K562 (cell line): ENCODE data around the gene TMEM132E. TPM values are rescaled to one million over a fixed set of nuclear protein-coding genes. Genes with fewer than 3 reads are reported as not detected.

Source experiments
- ATAC-seq: fragments of 200-7000 bp; cut with Tn5 transposase; 3 replicates; pipeline ENCODE4 v1.9.1; 2020; ENCODE audit warnings: moderate library complexity
- BruUV-seq: library from RNA; stranded (reverse); fragments of 400-500 nt; replicated peaks from 2 replicates; lab custom pipeline; 2021; lab: Mats Ljungman, UMichigan
- CTCF ChIA-PET: fragments of 300-600 bp; formaldehyde crosslinking; extraction: SDS; loops from one replicate; lab custom pipeline; 2021; ENCODE audit warnings: low intra/inter-chr PET ratio; lab: Yijun Ruan, JAX
- POLR2A ChIA-PET: fragments of 300-600, 350-650 bp; sonication (Branson Sonifier 250); formaldehyde crosslinking; extraction: SDS; loops from one replicate; lab custom pipeline; 2021; ENCODE audit warnings: antibody characterized with exemption, inconsistent platforms; lab: Yijun Ruan, JAX
- DNase-seq, 4 experiments: peaks; one replicate each; pipeline versions ENCODE4 v3.0.0 to v3.0.0-alpha.2; 2011 to 2018; ENCODE audit warnings: low spot score in 3 of 4, mixed read lengths in 3 of 4; ENCODE audit errors: extremely low read depth in 1 of 4
- FAIRE-seq: peaks from 2 replicates; lab custom pipeline; 2011; peaks lifted over from hg19 to GRCh38; lab: Jason Lieb, UNC
- H2AFZ ChIP-seq: 2 replicates; pipeline ENCODE4 v1.6.0; 2011; ENCODE audit warnings: low read depth, low read length, control low read depth, inconsistent platforms
- H3K27ac ChIP-seq: fragments of 200-600 bp; 3 replicates; pipeline ENCODE4 v1.8.0; 2011; ENCODE audit warnings: low read depth, mild to moderate bottlenecking, control low read depth, inconsistent platforms, low read length, moderate library complexity, mixed read lengths; ENCODE audit errors: extremely low read depth
- H3K27me3 ChIP-seq, 2 experiments: fragments of 300-600 bp in 1 of 2; 2 replicates in 1 of 2; 3 replicates in 1 of 2; pipeline versions ENCODE4 v1.6.0 to v1.8.0; 2011; ENCODE audit warnings: inconsistent platforms in 2 of 2, low read length in 2 of 2, mild to moderate bottlenecking in 1 of 2, mixed read lengths in 1 of 2, moderate library complexity in 1 of 2; ENCODE audit not compliant: control insufficient read depth in 2 of 2, insufficient read depth in 2 of 2
- H3K36me3 ChIP-seq: fragments of 300-600 bp; 3 replicates; pipeline ENCODE4 v1.8.0; 2011; ENCODE audit warnings: mild to moderate bottlenecking, low read length, inconsistent platforms; ENCODE audit not compliant: control insufficient read depth, insufficient read depth
- H3K4me1 ChIP-seq, 2 experiments: fragments of 200-600 bp in 1 of 2; replicated peaks in 1 of 2; 2 replicates in 1 of 2; 3 replicates in 1 of 2; pipeline versions ENCODE4 v1.5.1 to v1.8.0; 2011; ENCODE audit warnings: inconsistent platforms in 2 of 2, low read length in 2 of 2, mild to moderate bottlenecking in 1 of 2, mixed read lengths in 1 of 2, moderate library complexity in 1 of 2; ENCODE audit not compliant: control insufficient read depth in 2 of 2, insufficient read depth in 2 of 2
- H3K4me2 ChIP-seq: 2 replicates; pipeline ENCODE4 v1.6.1; 2011; ENCODE audit warnings: low read length, control low read depth, inconsistent platforms, mixed read lengths; ENCODE audit not compliant: insufficient read depth
- H3K4me3 ChIP-seq: fragments of 200-600 bp; sonication (generic), shearing (Covaris generic); 2 replicates; pipeline ENCODE4 v1.5.1; 2016; ENCODE audit warnings: control low read depth, inconsistent platforms
- H3K79me2 ChIP-seq: fragments of 200-600 bp; 3 replicates; pipeline ENCODE4 v1.8.0; 2011; ENCODE audit warnings: low read length, inconsistent platforms; ENCODE audit not compliant: control insufficient read depth, insufficient read depth
- H3K9ac ChIP-seq, 2 experiments: 2 replicates each; pipeline versions ENCODE4 v1.6.0 to v1.6.1; 2011; ENCODE audit warnings: low read depth in 2 of 2, low read length in 2 of 2, control low read depth in 1 of 2, inconsistent platforms in 1 of 2, mild to moderate bottlenecking in 1 of 2, mixed read lengths in 1 of 2; ENCODE audit not compliant: insufficient read depth in 1 of 2
- H3K9me1 ChIP-seq: one replicate; pipeline ENCODE4 v1.6.0; 2011; ENCODE audit warnings: inconsistent platforms, mild to moderate bottlenecking, low read length, moderate library complexity; ENCODE audit not compliant: control insufficient read depth, insufficient read depth
- H3K9me3 ChIP-seq: replicated peaks from 2 replicates; pipeline ENCODE4 v1.5.1; 2011; ENCODE audit warnings: low read depth, low read length, inconsistent platforms; ENCODE audit not compliant: control insufficient read depth, insufficient read depth
- H4K20me1 ChIP-seq: replicated peaks from 2 replicates; pipeline ENCODE4 v1.6.1; 2011; ENCODE audit warnings: low read length, inconsistent platforms, mixed read lengths; ENCODE audit not compliant: control insufficient read depth, insufficient read depth
- AFF4 ChIP-seq: sonication (generic); formaldehyde crosslinking; IDR thresholded peaks from 2 replicates; pipeline ENCODE4 v1.8.0; 2023; ENCODE audit warnings: mild to moderate bottlenecking, missing genetic modification reagents
- HNRNPUL1 ChIP-seq: fragments of 200-400 bp; formaldehyde crosslinking; IDR thresholded peaks from 2 replicates; pipeline ENCODE4 v1.6.1; 2017; ENCODE audit warnings: low read length
- KLF16 ChIP-seq: IDR thresholded peaks from 2 replicates; pipeline ENCODE4 v1.6.1; 2016; ENCODE audit warnings: antibody characterized with exemption
- RB1 ChIP-seq: fragments of 450-650 bp; IDR thresholded peaks from 2 replicates; pipeline ENCODE4 v1.6.1; 2017; ENCODE audit warnings: low read depth, mild to moderate bottlenecking
- SMARCB1 ChIP-seq: IDR thresholded peaks from 2 replicates; pipeline ENCODE4 v1.6.1; 2011; ENCODE audit warnings: improper control_type of control experiment, low read depth; ENCODE audit not compliant: insufficient read length
- ZNF212 ChIP-seq: fragments of 450-650 bp; formaldehyde crosslinking; IDR thresholded peaks from 2 replicates; pipeline ENCODE4 v1.4.0; 2020; ENCODE audit warnings: mild to moderate bottlenecking
- ZNF507 ChIP-seq: conservative IDR thresholded peaks from 2 replicates; pipeline ENCODE4 v1.6.1; 2017; ENCODE audit warnings: missing genetic modification characterization, missing compliant biosample characterization
- ZNF79 ChIP-seq: fragments of 250-450 bp; sonication (Bioruptor Pico); IDR thresholded peaks from 2 replicates; pipeline ENCODE4 v1.4.0; 2020; ENCODE audit warnings: low read depth, mild to moderate bottlenecking, moderate library complexity
- WGBS: fragments of 100-300 bp; shearing (Covaris generic); methylation state at CpG from one replicate; pipeline ENCODE4 v1.1.6; 2016; ENCODE audit warnings: low coverage, mixed read lengths; ENCODE audit not compliant: insufficient coverage; ENCODE audit errors: missing lambda C conversion rate; 5-methylcytosine and 5-hydroxymethylcytosine counted together
- in situ Hi-C: fragments of 300-500 bp; cut with MboI; formaldehyde crosslinking; loops from 4 replicates; pipeline ENCODE4 v1.15.0; 2018; ENCODE audit warnings: inconsistent platforms, mixed read lengths
- intact Hi-C: fragments of 100-400 bp; cut with micrococcal nuclease; formaldehyde crosslinking; loops from 2 replicates; pipeline ENCODE4 v1.14.2; 2022
- polyA plus RNA-seq, 8 experiments: library from polyadenylated mRNA; depleted of rRNA in 4 of 8; stranded (reverse) in 5 of 8; unstranded in 3 of 8; fragments of >200 nt; fragmentation: Nextera tagmentation in 2 of 8; fragmentation: Illumina TruSeq in 1 of 8; extraction: Ambion mirVana in 2 of 8; extraction: Trizol in 1 of 8; gene quantifications; 2 replicates each; pipeline versions ENCODE4 v1.2.1 to v1.2.3, GENCODE V29; 2011 to 2014; ENCODE audit warnings: inconsistent platforms in 1 of 8, missing spikeins in 1 of 8
- total RNA-seq, 7 experiments: library from RNA; depleted of rRNA in 6 of 7; stranded (reverse); fragments of >200 nt in 6 of 7; fragmentation: Illumina TruSeq in 2 of 7; extraction: Trizol in 2 of 7; gene quantifications; 2 replicates each; pipeline versions ENCODE4 v1.2.1 to v1.2.3, GENCODE V29; 2011 to 2021; ENCODE audit warnings: low replicate concordance in 1 of 7

The TMEM132E gene
- total and polyA plus RNA-seq, 9 of the 15 experiments (the other 6 are each of a cell fraction or from before 2014, with no cell fraction given) = not detected

- TF ChIP-seq AFF4 (CRISPR knock-in tag) (no peak), ZNF212 (CRISPR knock-in tag) (no peak), RB1 (no peak), KLF16 (no peak), SMARCB1 (no peak)
Measured at GRCh38 chr17:34547453-34548063, 31.8 kb upstream of the TMEM132E start (continued).

- no TSS peak for BruUV-seq
- 0% methylated on average over 4 of the region's 6 CpGs for WGBS
Measured at GRCh38 chr17:34549966-34550365, 29.4 kb upstream of the TMEM132E start.

More at GRCh38 chr17:34549966-34550365, 29.4 kb upstream of the TMEM132E start:
- Histone ChIP-seq H3K4me2 (no peak overlapping the region), H3K27ac (no peak overlapping the region), H3K4me3 (no peak overlapping the region), H3K9ac (no peak overlapping the region), H3K27me3 (peaks cover 0 to 9% of the 10 kb centered on the region in 2 experiments; a peak in 1 of 5 replicates), H3K4me1 (no peaks in the 10 kb centered on the region), H3K9me3 (no peaks in the 10 kb centered on the region), H3K9me1 (no peaks in the 10 kb centered on the region), H2AFZ (no peak overlapping the region), H3K79me2 (no peaks in the 10 kb centered on the region), H3K36me3 (no peaks in the 10 kb centered on the region), H4K20me1 (no peaks in the 10 kb centered on the region)
- in situ Hi-C loops (loop anchor here (10.0 kb wide), 1 partner anchor 335 kb away; no protein-coding TSS in a partner anchor), intact Hi-C loops (no loop called here)
- FAIRE-seq = no peak
- ChIA-PET POLR2A (no interaction called here), CTCF (no interaction called here)
- DNase-seq = no peak
- ATAC-seq = no peak
- TF ChIP-seq ZNF79 (CRISPR knock-in tag) (no peak), ZNF507 (tag) (no peak), HNRNPUL1 (no peak)
